ENCODE measurements around the gene COLEC12.

COLEC12 gene

DNA sequence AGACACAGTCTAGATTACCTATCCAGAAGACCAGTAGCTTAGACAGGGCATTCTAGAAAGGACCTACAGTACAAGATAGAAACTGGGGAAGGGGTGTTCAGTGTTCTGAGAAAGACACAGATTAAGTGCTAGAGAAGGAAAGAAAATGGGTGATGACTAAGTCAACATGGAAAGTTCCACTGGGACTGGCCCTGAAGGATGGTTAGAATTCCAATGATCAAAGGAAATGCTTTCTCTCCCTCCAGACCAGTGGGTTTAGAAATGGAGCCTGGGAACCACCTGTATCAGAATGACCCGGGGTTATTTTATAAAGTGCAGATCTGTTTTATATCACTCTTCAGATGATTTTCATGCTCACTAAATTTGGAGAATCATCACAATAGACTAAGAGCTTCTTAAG lies 5.8 kb upstream of the COLEC12 start:
- H3K27me3 ChIP-seq (ENCODE audit: control insufficient read depth, insufficient read depth, low read length, poor library complexity, severe bottlenecking) = peaks cover 17% of the 10 kb centered on the region
- H3K36me3 ChIP-seq (ENCODE audit: control insufficient read depth, insufficient read depth, low read length) = no peaks in the 10 kb centered on the region
- no peak overlapping the region for H3K27ac ChIP-seq (ENCODE audit: insufficient read depth, low read depth, low read length, poor library complexity, severe bottlenecking)
- H3K9me3 ChIP-seq (ENCODE audit: control insufficient read depth, low read length) = no peaks in the 10 kb centered on the region
- 92% methylated on average over 1 of the region's 1 CpG; no CpG with 5 or more reads in 1 of the 2 experiments for WGBS, 2 experiments
- no peak overlapping the region for H3K4me3 ChIP-seq (ENCODE audit: insufficient read depth, low read depth, low read length)
- no peaks in the 10 kb centered on the region for H3K4me1 ChIP-seq (ENCODE audit: control insufficient read depth, insufficient read depth, low read length)

DNA sequence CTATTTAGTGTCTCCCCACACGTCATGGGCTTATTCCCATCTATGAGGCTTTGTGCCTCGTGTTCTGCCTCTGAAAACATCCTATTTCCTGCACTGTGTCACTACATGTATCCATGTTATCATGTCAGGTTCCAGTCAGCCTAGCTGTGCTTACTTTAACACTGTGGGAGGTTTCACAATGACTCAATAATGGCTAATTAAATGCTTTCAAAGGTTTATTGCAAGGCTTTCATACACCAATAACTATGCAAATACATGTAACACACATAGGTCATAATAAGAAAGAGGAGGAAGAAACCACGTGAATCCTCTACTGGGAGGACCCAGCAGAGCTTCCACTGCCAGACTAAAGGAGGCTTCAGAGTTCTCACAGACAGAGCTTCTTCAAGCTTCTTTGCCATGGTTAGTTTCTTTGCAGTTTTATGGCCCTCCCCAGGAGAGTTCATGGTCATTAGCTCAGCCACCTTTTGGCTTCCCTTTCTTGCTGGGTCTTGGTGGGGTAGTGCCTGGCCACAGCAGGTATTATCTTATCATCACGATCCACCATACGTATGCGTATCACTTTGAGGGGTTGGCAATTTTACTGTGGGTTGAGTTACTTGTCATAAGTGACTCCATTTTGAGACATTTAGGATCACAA lies 5.1 kb upstream of the COLEC12 start:
- H3K27me3 ChIP-seq (ENCODE audit: control insufficient read depth, insufficient read depth, low read length, poor library complexity, severe bottlenecking) = peaks cover 24% of the 10 kb centered on the region
- H3K4me3 ChIP-seq (ENCODE audit: insufficient read depth, low read depth, low read length) = no peak overlapping the region
- H3K27ac ChIP-seq (ENCODE audit: insufficient read depth, low read depth, low read length, poor library complexity, severe bottlenecking) = no peak overlapping the region
- H3K4me1 ChIP-seq (ENCODE audit: control insufficient read depth, insufficient read depth, low read length) = no peaks in the 10 kb centered on the region
- no peaks in the 10 kb centered on the region for H3K9me3 ChIP-seq (ENCODE audit: control insufficient read depth, low read length)
- 81 to 90% methylated on average over 3 to 6 of the region's 6 CpGs for WGBS, 2 experiments
- H3K36me3 ChIP-seq (ENCODE audit: control insufficient read depth, insufficient read depth, low read length) = no peaks in the 10 kb centered on the region

DNA sequence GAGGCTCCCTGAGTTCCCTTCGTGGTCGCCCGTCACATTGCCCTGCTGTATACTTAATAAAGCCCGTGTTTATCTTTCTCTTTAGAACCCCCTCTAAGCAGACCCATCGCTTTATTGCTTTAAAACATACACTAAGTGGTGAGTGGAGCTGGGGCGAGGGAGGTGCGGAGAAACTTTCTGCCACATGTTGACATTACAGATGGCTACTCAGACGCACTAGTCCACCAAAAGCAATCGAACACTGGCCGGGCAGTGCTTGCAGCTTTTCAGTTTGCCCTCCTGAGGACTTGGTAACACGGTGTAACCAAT lies 859 bp upstream of the COLEC12 start:
- Histone ChIP-seq H3K27ac (ENCODE audit: insufficient read depth, low read depth, low read length, poor library complexity, severe bottlenecking) (no peak overlapping the region), H3K9me3 (ENCODE audit: control insufficient read depth, low read length) (no peaks in the 10 kb centered on the region), H3K4me1 (ENCODE audit: control insufficient read depth, insufficient read depth, low read length) (peaks cover 3% of the 10 kb centered on the region), H3K36me3 (ENCODE audit: control insufficient read depth, insufficient read depth, low read length) (no peaks in the 10 kb centered on the region), H3K4me3 (ENCODE audit: insufficient read depth, low read depth, low read length) (peak overlapping the region; percentile 56), H3K27me3 (ENCODE audit: control insufficient read depth, insufficient read depth, low read length, poor library complexity, severe bottlenecking) (peaks cover 46% of the 10 kb centered on the region)
- 7 to 10% methylated on average over 10 to 11 of the region's 11 CpGs for WGBS, 2 experiments

DNA sequence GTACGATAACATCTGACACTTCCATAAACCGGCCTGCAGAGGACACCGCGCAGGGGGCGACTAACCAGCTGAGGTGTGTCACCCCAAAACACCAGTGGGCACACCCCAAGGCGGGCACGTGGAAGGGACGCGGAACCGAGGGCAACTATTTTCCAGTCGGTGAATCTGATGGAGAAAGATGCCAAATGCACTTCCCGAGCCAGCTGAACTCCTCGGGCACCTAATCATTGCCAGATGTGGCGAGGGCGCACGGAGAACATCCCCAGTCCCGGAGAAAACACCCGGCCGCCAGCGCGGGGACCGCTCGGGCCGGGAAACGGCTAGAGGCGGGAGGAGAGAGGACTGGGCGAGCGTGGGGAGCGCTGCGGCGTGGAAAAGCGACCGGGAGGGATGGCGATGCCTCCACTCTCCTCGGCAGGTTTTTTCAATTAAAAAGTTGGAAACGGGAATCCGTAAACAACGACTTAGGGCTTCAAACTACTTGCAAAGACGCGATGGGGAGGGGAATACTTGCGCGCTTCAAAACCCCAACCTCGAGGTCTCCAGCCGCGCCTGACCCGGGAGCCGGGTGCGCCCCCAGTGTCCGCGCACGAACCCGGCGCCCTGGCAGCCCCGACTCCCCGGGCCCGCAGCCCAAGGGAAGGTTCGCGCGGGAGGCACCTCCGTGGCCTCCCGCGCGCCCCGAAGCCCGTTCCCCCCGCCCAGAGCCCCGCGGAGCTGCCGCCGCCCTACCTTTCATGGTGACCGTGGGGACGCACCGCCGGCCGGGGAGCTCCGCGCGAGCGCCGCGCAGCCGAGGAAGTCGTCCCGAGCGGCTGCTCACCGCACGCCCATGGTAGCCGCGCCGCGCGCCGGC lies 497 bp downstream of the COLEC12 start:
- H3K36me3 ChIP-seq (ENCODE audit: control insufficient read depth, insufficient read depth, low read length) = no peaks in the 10 kb centered on the region

DNA sequence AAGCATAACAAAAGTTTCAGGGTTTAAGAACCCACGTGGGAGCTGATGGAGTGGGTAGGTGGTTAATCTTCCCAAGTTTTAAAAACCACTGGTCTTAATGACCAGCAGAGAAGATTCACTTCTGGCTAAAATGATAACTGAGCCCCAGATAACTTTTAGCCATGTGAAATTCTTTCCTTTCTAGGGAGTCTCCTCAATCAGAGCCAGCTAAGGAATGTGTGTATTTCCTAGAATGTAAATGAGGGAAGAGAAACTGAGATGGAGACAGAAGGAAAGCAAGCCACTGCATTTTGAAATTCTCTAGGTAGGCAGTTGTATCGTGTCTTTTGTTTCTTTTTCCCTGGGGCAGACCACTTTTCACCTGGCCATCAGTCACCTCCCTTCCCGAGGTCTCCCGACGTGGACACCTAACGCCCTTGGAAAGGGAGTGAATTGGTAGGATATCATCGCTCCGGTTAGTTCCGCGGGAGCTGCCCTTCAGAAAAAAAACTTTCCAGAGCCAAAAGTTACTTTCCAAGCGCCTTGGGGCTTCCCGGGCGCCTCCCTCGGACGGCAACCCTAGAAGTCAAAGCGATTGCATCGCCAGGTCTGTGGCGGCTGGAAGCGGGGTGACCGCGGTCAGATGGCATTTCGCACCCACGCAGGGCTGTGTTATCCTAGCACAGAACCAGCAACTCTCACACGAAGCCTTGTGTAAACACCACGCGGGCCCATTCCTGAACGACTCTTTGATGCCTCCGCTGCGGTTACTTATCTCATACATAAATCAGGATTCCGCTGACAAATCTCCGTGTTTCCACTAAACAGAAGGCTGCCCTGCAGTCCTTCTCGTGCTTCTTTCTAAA lies 1.3 kb downstream of the COLEC12 start:
- peak overlapping the region; percentile 79 for H3K4me3 ChIP-seq (ENCODE audit: insufficient read depth, low read depth, low read length)
- H3K27me3 ChIP-seq (ENCODE audit: control insufficient read depth, insufficient read depth, low read length, poor library complexity, severe bottlenecking) = peaks cover 46% of the 10 kb centered on the region
- H3K36me3 ChIP-seq (ENCODE audit: control insufficient read depth, insufficient read depth, low read length) = no peaks in the 10 kb centered on the region
- no peak overlapping the region for H3K27ac ChIP-seq (ENCODE audit: insufficient read depth, low read depth, low read length, poor library complexity, severe bottlenecking)
- H3K9me3 ChIP-seq (ENCODE audit: control insufficient read depth, low read length) = no peaks in the 10 kb centered on the region
- peaks cover 13% of the 10 kb centered on the region for H3K4me1 ChIP-seq (ENCODE audit: control insufficient read depth, insufficient read depth, low read length)
- 4% methylated on average over 32 of the region's 32 CpGs for WGBS, 2 experiments

More for the DNA sequence above, 497 bp downstream of the COLEC12 start:
- H3K27ac ChIP-seq (ENCODE audit: insufficient read depth, low read depth, low read length, poor library complexity, severe bottlenecking) = no peak overlapping the region
- peaks cover 8% of the 10 kb centered on the region for H3K4me1 ChIP-seq (ENCODE audit: control insufficient read depth, insufficient read depth, low read length)
- 1% methylated on average over 93 of the region's 93 CpGs for WGBS, 2 experiments
- H3K4me3 ChIP-seq (ENCODE audit: insufficient read depth, low read depth, low read length) = peak overlapping the region; percentile 79
- H3K9me3 ChIP-seq (ENCODE audit: control insufficient read depth, low read length) = no peaks in the 10 kb centered on the region
- H3K27me3 ChIP-seq (ENCODE audit: control insufficient read depth, insufficient read depth, low read length, poor library complexity, severe bottlenecking) = peaks cover 46% of the 10 kb centered on the region

DNA sequence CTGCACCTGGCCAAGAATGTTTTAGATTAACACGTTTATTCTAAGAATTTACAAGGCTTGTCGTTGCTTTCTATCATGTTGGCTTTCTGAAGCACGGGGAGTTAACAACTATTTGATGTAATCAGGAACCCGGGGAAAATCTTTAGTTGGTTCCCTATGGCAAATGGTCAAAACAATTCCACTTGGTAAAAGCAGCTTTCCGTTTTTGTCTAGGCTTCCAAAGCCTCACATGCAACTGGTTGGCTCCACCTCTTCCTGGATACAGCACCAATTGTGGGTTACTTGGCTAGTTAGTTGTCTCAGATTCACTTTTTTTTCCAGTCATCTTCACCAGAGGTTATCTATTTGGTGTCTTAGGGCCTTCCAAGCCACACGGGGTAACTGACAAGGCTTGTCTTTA lies 2.8 kb downstream of the COLEC12 start:
- H3K27me3 ChIP-seq (ENCODE audit: control insufficient read depth, insufficient read depth, low read length, poor library complexity, severe bottlenecking) = peaks cover 43% of the 10 kb centered on the region
- 89 to 90% methylated on average over 6 of the region's 6 CpGs for whole genome bisulfite sequencing, 2 experiments

DNA sequence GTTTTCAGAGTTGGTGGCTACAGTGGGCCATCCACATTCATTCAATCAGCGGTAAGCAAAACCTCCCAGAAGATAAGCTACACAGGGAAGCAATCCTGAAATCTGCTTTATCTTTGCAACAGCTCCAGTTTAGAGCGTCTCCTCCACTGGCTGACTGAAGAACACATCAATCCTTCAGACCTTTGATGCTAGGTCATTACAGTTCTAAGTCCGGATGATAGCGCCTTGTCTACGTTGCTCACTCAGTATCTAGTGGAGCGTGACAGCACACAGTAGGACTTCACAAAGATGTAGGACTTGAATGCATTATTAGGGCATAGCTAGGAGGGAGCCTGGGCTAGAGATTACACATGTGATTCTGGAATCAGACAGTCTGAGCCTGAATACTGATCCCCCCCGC lies 5.0 kb downstream of the COLEC12 start:
- WGBS, 2 experiments = 91 to 94% methylated on average over 7 of the region's 7 CpGs
- no peaks in the 10 kb centered on the region for H3K9me3 ChIP-seq (ENCODE audit: control insufficient read depth, low read length)
- H3K27ac ChIP-seq (ENCODE audit: insufficient read depth, low read depth, low read length, poor library complexity, severe bottlenecking) = no peak overlapping the region
- H3K27me3 ChIP-seq (ENCODE audit: control insufficient read depth, insufficient read depth, low read length, poor library complexity, severe bottlenecking) = peaks cover 22% of the 10 kb centered on the region
- no peak overlapping the region for H3K4me3 ChIP-seq (ENCODE audit: insufficient read depth, low read depth, low read length)
- H3K4me1 ChIP-seq (ENCODE audit: control insufficient read depth, insufficient read depth, low read length) = peaks cover 16% of the 10 kb centered on the region
- no peaks in the 10 kb centered on the region for H3K36me3 ChIP-seq (ENCODE audit: control insufficient read depth, insufficient read depth, low read length)

More for the DNA sequence above, 2.8 kb downstream of the COLEC12 start:
- H3K9me3 ChIP-seq (ENCODE audit: control insufficient read depth, low read length) = no peaks in the 10 kb centered on the region
- no peak overlapping the region for H3K27ac ChIP-seq (ENCODE audit: insufficient read depth, low read depth, low read length, poor library complexity, severe bottlenecking)
- no peaks in the 10 kb centered on the region for H3K36me3 ChIP-seq (ENCODE audit: control insufficient read depth, insufficient read depth, low read length)
- H3K4me1 ChIP-seq (ENCODE audit: control insufficient read depth, insufficient read depth, low read length) = peaks cover 16% of the 10 kb centered on the region
- no peak overlapping the region for H3K4me3 ChIP-seq (ENCODE audit: insufficient read depth, low read depth, low read length)

DNA sequence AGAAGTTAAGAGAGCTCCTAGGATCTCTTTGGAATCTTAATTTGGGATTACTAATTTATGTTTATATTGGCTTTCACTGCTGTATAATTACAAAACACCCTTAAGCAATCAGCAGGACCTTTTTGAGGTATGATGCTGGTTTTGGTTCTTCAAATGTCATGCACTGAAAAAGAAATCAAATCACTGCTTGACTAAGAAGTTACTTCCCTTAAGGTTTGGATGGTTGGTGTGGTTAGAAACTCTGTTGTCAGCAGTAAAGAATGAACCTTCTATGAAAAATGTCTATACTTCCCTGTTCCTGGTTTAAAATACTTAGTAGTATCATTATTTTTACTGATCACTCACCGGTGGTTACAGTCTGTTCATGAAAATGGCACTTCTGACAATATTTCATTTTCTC lies 5.5 kb downstream of the COLEC12 start:
- Histone ChIP-seq H3K36me3 (ENCODE audit: control insufficient read depth, insufficient read depth, low read length) (no peaks in the 10 kb centered on the region), H3K4me1 (ENCODE audit: control insufficient read depth, insufficient read depth, low read length) (peaks cover 16% of the 10 kb centered on the region), H3K4me3 (ENCODE audit: insufficient read depth, low read depth, low read length) (no peak overlapping the region), H3K27ac (ENCODE audit: insufficient read depth, low read depth, low read length, poor library complexity, severe bottlenecking) (no peak overlapping the region), H3K9me3 (ENCODE audit: control insufficient read depth, low read length) (no peaks in the 10 kb centered on the region), H3K27me3 (ENCODE audit: control insufficient read depth, insufficient read depth, low read length, poor library complexity, severe bottlenecking) (peaks cover 18% of the 10 kb centered on the region)
- 95 to 100% methylated on average over 1 of the region's 1 CpG for WGBS, 2 experiments

DNA sequence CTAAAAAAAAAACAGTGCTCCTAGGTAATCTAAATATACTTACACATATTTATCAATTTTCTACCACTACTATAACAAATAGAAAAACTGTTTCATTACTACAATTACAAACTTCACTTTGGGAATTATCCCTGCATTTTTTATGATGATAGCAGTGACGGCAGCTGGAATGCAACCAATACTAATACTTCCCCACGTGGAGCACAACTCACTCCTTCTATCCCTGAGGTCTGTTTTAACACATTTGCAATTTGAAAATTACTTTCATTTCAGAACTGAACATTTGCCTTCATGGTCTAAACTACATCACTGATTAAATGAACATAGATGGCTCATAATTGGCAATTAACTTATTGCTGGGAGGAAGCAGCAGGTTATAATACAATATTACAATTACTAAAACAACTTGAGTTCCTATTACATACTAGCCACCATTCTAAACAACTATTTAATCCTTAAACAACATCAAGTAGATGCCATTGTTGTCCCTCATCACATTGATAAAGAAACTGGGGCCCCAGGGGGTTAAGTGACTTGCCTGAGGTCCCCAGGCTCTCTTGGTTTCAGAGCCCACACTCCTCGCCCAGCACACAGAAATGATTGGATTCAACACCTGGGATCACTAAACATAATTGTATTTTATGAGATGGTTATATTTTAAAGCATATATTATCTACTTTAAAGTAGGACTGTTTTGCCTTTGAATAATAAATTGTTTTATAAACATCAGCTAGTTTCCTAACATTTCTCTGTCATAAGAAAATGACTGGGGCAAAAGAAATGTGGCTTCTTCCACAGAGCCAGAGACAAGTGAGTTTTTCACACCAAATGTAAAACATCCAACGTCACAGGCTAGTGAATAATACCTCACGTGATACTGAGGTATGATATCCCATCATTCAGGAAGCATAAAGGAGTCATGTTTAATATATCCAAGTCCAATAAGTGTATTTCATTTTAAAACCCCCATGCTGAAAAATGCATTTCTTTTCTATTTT lies 6.2 kb downstream of the COLEC12 start:
- peaks cover 16% of the 10 kb centered on the region for H3K4me1 ChIP-seq (ENCODE audit: control insufficient read depth, insufficient read depth, low read length)
- WGBS, 2 experiments = 67 to 88% methylated on average over 3 to 4 of the region's 5 CpGs
- peaks cover 10% of the 10 kb centered on the region for H3K27me3 ChIP-seq (ENCODE audit: control insufficient read depth, insufficient read depth, low read length, poor library complexity, severe bottlenecking)
- H3K27ac ChIP-seq (ENCODE audit: insufficient read depth, low read depth, low read length, poor library complexity, severe bottlenecking) = no peak overlapping the region
- H3K9me3 ChIP-seq (ENCODE audit: control insufficient read depth, low read length) = no peaks in the 10 kb centered on the region
- no peaks in the 10 kb centered on the region for H3K36me3 ChIP-seq (ENCODE audit: control insufficient read depth, insufficient read depth, low read length)
- H3K4me3 ChIP-seq (ENCODE audit: insufficient read depth, low read depth, low read length) = no peak overlapping the region

Measured in ectodermal cell (in vitro differentiated cells).